Hematopoietic multipotent progenitor cell treated with erythropoietin and hydrocortisone succinate and interleukin-3 and kit ligand, for 17 days (in vitro differentiated cells): ENCODE results near the gene RGS10.
"Not testable (repeated sequence)": the region's sequence is repeated elsewhere in the genome, so short reads cannot be mapped to it uniquely, and the experiment has no call there.

Source experiments
- DNase-seq: peaks from one replicate; pipeline ENCODE4 v3.0.0-alpha.2; 2015; ENCODE audit warnings: low spot score

The RGS10 gene

DNA sequence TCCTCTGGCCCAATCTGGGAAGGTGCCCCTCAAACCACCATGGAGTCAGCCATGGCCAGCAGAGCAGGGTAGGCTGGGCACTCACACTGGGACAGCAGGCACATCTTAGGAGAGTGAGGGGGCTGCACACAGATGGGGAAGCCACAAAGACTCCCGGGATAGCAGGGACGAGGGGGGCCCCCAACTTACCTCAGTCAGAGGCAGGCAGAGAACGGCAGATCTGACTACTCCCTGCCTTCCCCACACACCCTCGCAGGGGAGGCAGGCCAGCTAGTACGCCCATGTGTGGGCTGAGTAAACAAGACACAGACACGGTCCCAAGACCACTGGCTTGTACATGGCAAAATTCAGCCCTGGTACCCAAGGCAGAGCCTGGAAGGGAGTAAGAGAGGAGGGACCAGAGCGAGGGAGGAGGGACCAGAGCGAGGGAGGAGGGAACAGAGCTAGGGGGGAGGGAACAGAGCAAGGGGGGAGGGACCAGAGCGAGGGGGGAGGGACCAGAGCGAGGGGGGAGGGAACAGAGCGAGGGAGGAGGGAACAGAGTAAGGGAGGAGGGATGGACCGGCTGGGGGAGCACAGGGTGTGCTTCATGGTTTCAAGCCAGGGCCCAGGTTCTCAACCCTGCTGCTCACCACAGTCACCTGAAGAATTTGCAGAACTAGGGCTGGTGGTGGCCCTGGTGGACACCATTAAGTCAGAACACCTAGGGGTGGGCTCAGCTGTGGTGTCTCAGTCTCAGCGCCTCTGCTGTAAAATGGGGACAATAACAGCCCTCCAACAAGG lies 73.8 kb downstream of the RGS10 start:
- DNase-seq = no peak

GRCh38 chr10:119466655-119467054 lies 75.9 kb downstream of the RGS10 start:
- no peak for DNase-seq

GRCh38 chr10:119466076-119466475 lies 76.4 kb downstream of the RGS10 start:
- DNase-seq = no peak

DNA sequence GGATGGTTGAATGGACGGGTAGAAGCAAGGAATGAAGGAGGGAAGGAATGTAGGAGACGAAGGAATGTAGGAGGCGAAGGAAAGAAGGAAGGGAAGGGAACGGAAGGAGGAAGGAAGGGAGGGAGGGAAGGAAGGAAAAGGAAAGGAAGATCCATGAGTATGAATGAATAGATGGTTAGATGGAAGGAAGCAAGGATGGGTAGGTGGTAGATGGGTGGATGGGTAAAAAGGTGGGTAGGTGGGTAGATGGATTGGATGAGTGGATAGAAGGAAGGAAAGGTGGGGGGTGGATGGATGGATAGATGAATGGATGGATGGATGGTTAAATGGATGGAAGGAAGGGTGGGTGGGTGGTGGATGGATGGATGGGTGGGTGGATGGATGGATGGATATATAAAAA lies 77.4 kb downstream of the RGS10 start:
- no peak for DNase-seq

DNA sequence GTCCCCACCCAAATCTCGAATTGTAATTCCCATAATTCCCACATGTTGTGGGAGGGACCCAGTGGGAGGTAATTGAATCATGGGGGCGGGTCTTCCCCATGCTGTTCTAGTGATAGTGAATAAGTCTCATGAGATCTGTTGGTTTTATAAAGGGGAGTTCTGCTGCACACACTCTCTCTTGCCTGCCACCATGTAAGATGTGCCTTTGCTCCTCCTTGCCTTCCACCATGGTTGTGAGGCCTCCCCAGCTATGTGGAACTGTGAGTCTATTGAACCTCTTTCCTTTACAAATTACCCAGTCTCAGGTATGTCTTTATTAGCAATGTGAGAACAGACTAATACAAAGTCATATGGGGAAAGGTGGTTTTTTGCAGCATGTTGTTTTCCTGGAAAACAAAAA lies 79.3 kb downstream of the RGS10 start:
- not testable (repeated sequence) for DNase-seq

DNA sequence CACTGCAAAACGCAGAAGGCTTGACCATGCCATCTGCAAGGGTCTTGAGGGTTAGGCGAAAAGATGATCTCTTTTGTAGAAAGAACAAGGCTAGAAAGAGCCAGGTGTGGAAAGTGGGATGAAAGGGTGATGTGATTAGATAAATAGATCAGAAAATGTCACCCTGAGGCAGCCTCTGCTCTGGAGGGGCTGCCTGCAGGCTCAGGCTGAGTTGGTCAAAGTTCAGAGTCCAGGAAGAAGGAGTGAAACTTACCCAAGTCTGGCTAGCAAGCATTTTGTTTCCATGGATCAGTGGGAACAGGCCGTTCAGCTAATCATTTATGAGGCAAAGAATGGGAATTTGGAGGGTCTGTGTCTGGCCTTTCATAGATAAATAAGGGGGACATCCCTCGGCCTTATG lies 79.7 kb downstream of the RGS10 start:
- DNase-seq = no peak

GRCh38 chr10:119461923-119462322 lies 80.6 kb downstream of the RGS10 start:
- no peak for DNase-seq

GRCh38 chr10:119461380-119461779 lies 81.1 kb downstream of the RGS10 start:
- DNase-seq = no peak

- no peak for DNase-seq
These were observed 81.9 kb downstream of the RGS10 start for GRCh38 chr10:119460369-119461195.

DNA sequence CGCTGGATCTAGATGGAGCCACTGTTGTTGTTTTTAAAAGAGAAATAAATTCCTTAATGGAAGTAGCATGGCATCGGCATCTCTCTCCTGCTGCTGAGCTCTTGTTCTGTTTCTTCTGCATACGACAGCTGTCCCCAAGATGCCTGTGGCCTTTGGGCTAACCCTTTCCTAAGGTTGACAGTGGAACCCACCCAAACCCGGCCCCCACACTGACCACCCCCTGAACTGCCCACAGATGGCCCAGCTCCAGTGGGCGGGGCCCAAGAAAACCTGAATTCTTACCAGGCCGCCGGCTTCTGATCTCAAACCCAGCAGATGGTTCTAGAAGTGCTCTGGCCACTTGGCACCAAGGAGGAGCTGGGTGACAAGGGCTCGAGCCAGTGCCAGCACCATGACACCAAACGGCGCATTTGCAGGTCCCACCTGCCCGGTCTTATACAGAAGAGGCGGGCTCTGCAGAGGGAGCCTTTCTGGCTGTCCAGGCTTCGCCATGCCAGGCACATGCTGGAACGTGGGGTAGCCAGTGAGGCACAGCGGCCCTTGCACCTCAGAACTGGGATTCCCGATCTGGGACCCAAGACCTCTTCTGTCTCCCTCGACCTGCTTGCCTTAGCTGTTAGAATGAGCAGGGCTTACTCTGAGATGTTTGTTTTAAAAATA lies 82.7 kb downstream of the RGS10 start:
- no peak for DNase-seq

- DNase-seq = no peak
These were observed 84.4 kb downstream of the RGS10 start for GRCh38 chr10:119457966-119458766.

DNA sequence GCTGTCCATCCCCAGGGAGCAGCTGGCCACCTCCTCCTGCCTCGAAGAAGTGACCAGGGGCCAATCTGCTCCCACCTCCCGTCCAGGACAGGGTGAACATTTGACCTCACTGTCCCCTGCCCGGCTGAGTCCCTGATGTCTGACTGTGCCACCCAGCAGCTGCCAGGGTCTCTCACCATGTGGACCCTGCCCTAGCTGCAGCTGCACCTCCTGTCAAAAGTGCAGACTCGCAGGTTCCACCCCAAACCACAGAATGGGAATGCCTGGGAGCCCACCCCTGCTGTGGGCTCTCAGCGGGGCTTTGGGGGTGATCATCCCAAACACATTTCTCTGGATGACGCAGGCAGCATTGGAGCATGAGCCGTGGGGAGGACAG lies 86.1 kb downstream of the RGS10 start:
- no peak for DNase-seq

GRCh38 chr10:119455609-119456434 lies 86.7 kb downstream of the RGS10 start:
- DNase-seq = no peak

DNA sequence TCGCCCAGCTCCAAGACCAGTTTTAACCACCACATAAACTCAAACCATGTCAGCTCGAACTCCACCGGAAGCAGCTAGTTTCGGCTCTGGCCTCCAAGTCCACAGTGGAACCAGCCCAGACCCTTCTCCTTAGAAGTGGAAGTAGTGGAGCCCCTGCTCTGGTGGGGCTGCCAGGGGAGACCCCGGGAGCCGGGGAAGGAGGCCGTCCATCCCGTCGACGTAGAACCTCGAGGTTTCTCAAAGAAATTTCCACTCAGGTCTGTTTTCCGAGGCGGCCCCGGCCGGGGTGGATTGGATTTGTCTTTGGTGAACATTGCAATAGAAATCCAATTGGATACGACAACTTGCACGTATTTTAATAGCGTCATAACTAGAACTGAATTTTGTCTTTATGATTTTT lies 87.5 kb downstream of the RGS10 start:
- no peak for DNase-seq

DNA sequence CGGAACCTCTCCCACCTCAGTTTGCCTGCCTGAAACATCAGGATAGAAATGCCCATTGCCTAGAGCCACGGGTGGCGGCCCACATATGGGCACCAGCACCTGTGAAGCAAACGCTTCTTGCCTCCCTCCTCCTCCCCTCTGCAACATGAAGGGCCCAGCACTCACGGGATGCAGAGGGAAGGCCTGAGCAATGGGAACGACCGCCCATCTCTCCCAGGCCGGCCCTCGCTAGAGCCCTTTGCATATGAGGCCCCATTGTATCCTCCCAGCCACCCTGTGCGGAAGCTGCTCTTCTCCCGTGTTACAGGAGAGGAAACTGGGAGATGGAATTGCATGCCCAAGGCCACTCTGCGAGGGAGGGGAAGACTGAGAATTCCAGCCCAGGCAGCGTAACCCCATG lies 88.2 kb downstream of the RGS10 start:
- no peak for DNase-seq

GRCh38 chr10:119453313-119453712 lies 89.2 kb downstream of the RGS10 start:
- DNase-seq = no peak

GRCh38 chr10:119452396-119452795 lies 90.1 kb downstream of the RGS10 start:
- DNase-seq = no peak

DNA sequence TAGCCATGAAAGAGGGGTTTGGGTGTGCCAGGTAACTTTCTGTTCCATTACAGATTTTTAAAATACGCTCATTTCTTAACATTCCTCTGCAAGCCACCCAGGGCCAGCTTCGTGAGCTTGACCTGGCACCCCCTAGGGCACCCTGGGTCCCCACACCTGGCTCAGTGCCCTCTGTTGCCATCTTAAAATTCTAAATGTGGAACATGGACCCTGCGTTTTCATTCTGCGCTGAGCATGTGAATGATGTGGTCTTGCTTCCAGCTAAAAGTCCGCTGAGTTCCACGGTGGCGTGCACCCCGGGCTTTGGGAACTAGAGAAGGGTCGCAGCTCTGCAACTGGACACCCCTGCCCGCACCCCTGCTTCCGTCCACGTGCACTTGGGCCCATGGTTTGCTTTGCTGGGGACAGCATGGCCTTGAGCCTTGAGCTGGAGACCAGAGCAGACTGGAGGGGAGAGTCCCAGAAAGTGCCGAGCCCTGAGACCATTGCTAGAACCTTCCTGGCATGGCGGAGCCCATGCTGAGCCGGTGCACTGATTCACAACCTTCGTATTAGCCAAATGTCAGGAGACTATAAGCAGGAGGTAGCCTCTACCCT lies 91.1 kb downstream of the RGS10 start:
- DNase-seq = no peak

- no peak for DNase-seq
These were observed 91.8 kb downstream of the RGS10 start for GRCh38 chr10:119450606-119451299.
